SK-N-SH treated with all-trans-retinoic acid at 6 μM for 48 hours (cell line): ENCODE measurements around the gene AFDN.

Source experiments
- ATAC-seq: fragments of 200-7000 bp; cut with Tn5 transposase; 3 replicates; pipeline ENCODE4 v1.9.1; 2020; ENCODE audit warnings: mild to moderate bottlenecking, moderate library complexity
- ARNTL ChIP-seq: fragments of 450-650 bp; formaldehyde crosslinking; IDR thresholded peaks from 2 replicates; pipeline ENCODE4 v1.5.0; 2020; ENCODE audit warnings: low read depth, mild to moderate bottlenecking, moderate library complexity, borderline replicate concordance
- BACH2 ChIP-seq: fragments of 250-450 bp; sonication (Bioruptor Pico); IDR thresholded peaks from 2 replicates; pipeline ENCODE4 v1.9.0; 2021; ENCODE audit warnings: mild to moderate bottlenecking, borderline replicate concordance
- CREB5 ChIP-seq: fragments of 250-450 bp; sonication (Bioruptor Pico); IDR thresholded peaks from 2 replicates; pipeline ENCODE4 v1.5.1; 2020; ENCODE audit warnings: low read depth, mild to moderate bottlenecking, moderate library complexity
- CSDC2 ChIP-seq: fragments of 250-450 bp; sonication (Bioruptor Pico); IDR thresholded peaks from 2 replicates; pipeline ENCODE4 v1.5.0; 2020; ENCODE audit warnings: mild to moderate bottlenecking, moderate library complexity
- CSRNP3 ChIP-seq: fragments of 250-450 bp; sonication (Bioruptor Pico); IDR thresholded peaks from 2 replicates; pipeline ENCODE4 v1.5.1; 2021; ENCODE audit warnings: mild to moderate bottlenecking, moderate library complexity
- ESRRG ChIP-seq: fragments of 250-450 bp; sonication (Bioruptor Pico); IDR thresholded peaks from 2 replicates; pipeline ENCODE4 v1.6.1; 2021; ENCODE audit warnings: mild to moderate bottlenecking
- GLIS3 ChIP-seq: fragments of 250-450 bp; sonication (Bioruptor Pico); IDR thresholded peaks from 2 replicates; pipeline ENCODE4 v1.5.0; 2020; ENCODE audit warnings: mild to moderate bottlenecking, moderate library complexity
- OSR1 ChIP-seq: fragments of 250-450 bp; sonication (Bioruptor Pico); IDR thresholded peaks from 2 replicates; pipeline ENCODE4 v1.8.0; 2022; ENCODE audit warnings: moderate library complexity, mild to moderate bottlenecking, inconsistent platforms
- PATZ1 ChIP-seq: fragments of 250-450 bp; sonication (Bioruptor Pico); IDR thresholded peaks from 2 replicates; pipeline ENCODE4 v1.8.0; 2020; ENCODE audit warnings: mild to moderate bottlenecking, moderate library complexity, borderline replicate concordance
- POU6F1 ChIP-seq: fragments of 250-450 bp; sonication (Bioruptor Pico); IDR thresholded peaks from 2 replicates; pipeline ENCODE4 v1.8.0; 2021; ENCODE audit warnings: low read depth, mild to moderate bottlenecking, moderate library complexity, borderline replicate concordance
- PPARA ChIP-seq: fragments of 250-450 bp; sonication (Bioruptor Pico); IDR thresholded peaks from 2 replicates; pipeline ENCODE4 v1.5.0; 2020; ENCODE audit warnings: mild to moderate bottlenecking, borderline replicate concordance
- RARB ChIP-seq: fragments of 250-450 bp; sonication (Bioruptor Pico); IDR thresholded peaks from 2 replicates; pipeline ENCODE4 v1.8.0; 2021; ENCODE audit warnings: mild to moderate bottlenecking, moderate library complexity
- SNAI2 ChIP-seq: fragments of 250-450 bp; sonication (Bioruptor Pico); IDR thresholded peaks from 2 replicates; pipeline ENCODE4 v1.5.0; 2020; ENCODE audit warnings: mild to moderate bottlenecking, moderate library complexity
- TCF4 ChIP-seq: fragments of 250-450 bp; sonication (Bioruptor Pico); IDR thresholded peaks from 2 replicates; pipeline ENCODE4 v1.8.0; 2021; ENCODE audit warnings: mild to moderate bottlenecking, moderate library complexity, borderline replicate concordance
- TOX ChIP-seq: fragments of 250-450 bp; sonication (Bioruptor Pico); IDR thresholded peaks from 2 replicates; pipeline ENCODE4 v1.8.0; 2021; ENCODE audit warnings: mild to moderate bottlenecking, moderate library complexity, borderline replicate concordance
- TSHZ2 ChIP-seq: fragments of 250-450 bp; sonication (Bioruptor Pico); IDR thresholded peaks from 2 replicates; pipeline ENCODE4 v1.5.0; 2020; ENCODE audit warnings: mild to moderate bottlenecking, moderate library complexity
- ZC3H10 ChIP-seq: fragments of 250-450 bp; sonication (Bioruptor Pico); IDR thresholded peaks from 2 replicates; pipeline ENCODE4 v1.5.1; 2021; ENCODE audit warnings: mild to moderate bottlenecking, moderate library complexity
- ZFP3 ChIP-seq: fragments of 250-450 bp; sonication (Bioruptor Pico); IDR thresholded peaks from 2 replicates; pipeline ENCODE4 v1.5.0; 2020; ENCODE audit warnings: mild to moderate bottlenecking, moderate library complexity
- ZFP30 ChIP-seq: fragments of 450-650 bp; formaldehyde crosslinking; IDR thresholded peaks from 2 replicates; pipeline ENCODE4 v1.5.0; 2022; ENCODE audit warnings: mild to moderate bottlenecking, moderate library complexity
- ZNF565 ChIP-seq: fragments of 450-650 bp; formaldehyde crosslinking; conservative IDR thresholded peaks from 2 replicates; pipeline ENCODE4 v1.5.0; 2020; ENCODE audit warnings: low read depth, mild to moderate bottlenecking, moderate library complexity
- ZNF70 ChIP-seq: fragments of 450-650 bp; formaldehyde crosslinking; IDR thresholded peaks from 2 replicates; pipeline ENCODE4 v1.5.0; 2020; ENCODE audit warnings: mild to moderate bottlenecking, moderate library complexity
- ZNF8 ChIP-seq: fragments of 450-650 bp; formaldehyde crosslinking; IDR thresholded peaks from 2 replicates; pipeline ENCODE4 v1.5.0; 2020; ENCODE audit warnings: mild to moderate bottlenecking, moderate library complexity

AFDN gene

GRCh38 chr6:167896648-167897047 is 69.9 kb downstream of the AFDN start:
- ATAC-seq = no peak

GRCh38 chr6:167898673-167899311 is 72.1 kb downstream of the AFDN start:
- TF ChIP-seq CSRNP3 (CRISPR knock-in tag) = no peak
- ATAC-seq = peak; percentile 84

More at GRCh38 chr6:167896648-167897047, 69.9 kb downstream of the AFDN start:
- TF ChIP-seq TOX (CRISPR knock-in tag) = no peak

GRCh38 chr6:167904791-167905190 is 78.1 kb downstream of the AFDN start:
- ATAC-seq = no peak
- TF ChIP-seq ESRRG (CRISPR knock-in tag) = no peak
- no peak for TF ChIP-seq ZNF8 (CRISPR knock-in tag)
- no peak for TF ChIP-seq TOX (CRISPR knock-in tag)
- TF ChIP-seq ZNF70 (CRISPR knock-in tag) = no peak
- no peak for TF ChIP-seq ARNTL (CRISPR knock-in tag)
- no peak for TF ChIP-seq CSDC2 (CRISPR knock-in tag)
- no peak for TF ChIP-seq ZNF565 (CRISPR knock-in tag)
- TF ChIP-seq GLIS3 = no peak
- no peak for TF ChIP-seq TCF4 (CRISPR knock-in tag)
- no peak for TF ChIP-seq CREB5 (CRISPR knock-in tag)
- TF ChIP-seq OSR1 (CRISPR knock-in tag) = no peak
- no peak for TF ChIP-seq RARB (CRISPR knock-in tag)
- no peak for TF ChIP-seq ZFP30 (CRISPR knock-in tag)

GRCh38 chr6:167906899-167907298 is 80.2 kb downstream of the AFDN start:
- 0 out of 2 replicates have a peak, but pooled peaks have one; percentile 52 for TF ChIP-seq TSHZ2 (CRISPR knock-in tag)
- no peak for TF ChIP-seq POU6F1 (CRISPR knock-in tag)
- no peak for TF ChIP-seq ZNF8 (CRISPR knock-in tag)
- TF ChIP-seq SNAI2 = peak; percentile 21; the same call in 1 of the 2 replicates
- no peak for TF ChIP-seq PPARA (CRISPR knock-in tag)
- peak; percentile 86 for ATAC-seq

- ATAC-seq = peak; percentile 84
- no peak for TF ChIP-seq OSR1 (CRISPR knock-in tag)
- TF ChIP-seq ZFP3 (CRISPR knock-in tag) = no peak
- no peak for TF ChIP-seq PATZ1
- no peak for TF ChIP-seq CSRNP3 (CRISPR knock-in tag)
- TF ChIP-seq SNAI2 = no peak
- no peak for TF ChIP-seq ESRRG (CRISPR knock-in tag)
- TF ChIP-seq ZC3H10 = no peak
- TF ChIP-seq TCF4 (CRISPR knock-in tag) = no peak
- no peak for TF ChIP-seq ZFP30 (CRISPR knock-in tag)
- TF ChIP-seq TOX (CRISPR knock-in tag) = no peak
- no peak for TF ChIP-seq BACH2
- no peak for TF ChIP-seq ARNTL (CRISPR knock-in tag)
- TF ChIP-seq ZNF565 (CRISPR knock-in tag) = no peak
These were observed 81.3 kb downstream of the AFDN start for GRCh38 chr6:167907837-167908681.
